T-cell (primary cell): Measurements from ENCODE around the gene FAM187B. TPM values are rescaled to one million over a fixed set of nuclear protein-coding genes. Genes with fewer than 3 reads are reported as not detected.

ENCODE experiments used
- ATAC-seq, 4 experiments: fragments of 200-7000 bp in 3 of 4; fragments of 150-1000 bp in 1 of 4; cut with Tn5 transposase; replicated peaks in 1 of 4; 1 replicate in 3 of 4; 2 replicates in 1 of 4; pipeline ENCODE4 v1.10.0; 2021; ENCODE audit warnings: moderate library complexity in 3 of 4, mild to moderate bottlenecking in 2 of 4, moderate number of reproducible peaks in 1 of 4
- CTCF ChIA-PET, 2 donors: fragments of 300-600 bp; sonication (Branson Sonifier 250); formaldehyde crosslinking; loops; one replicate each; lab custom pipeline; 2022; ENCODE audit warnings: antibody characterized with exemption in 2 of 2; lab: Charles Lee
- POLR2A ChIA-PET, 2 donors: fragments of 300-600 bp; sonication (Branson Sonifier 250); formaldehyde crosslinking; loops; one replicate each; lab custom pipeline; 2022; ENCODE audit warnings: antibody characterized with exemption in 2 of 2; lab: Charles Lee
- DNase-seq, 35 experiments: peaks; one replicate each; pipeline versions ENCODE4 v3.0.0 to v3.0.0-alpha.2; 2013 to 2023
- H3K27ac ChIP-seq: one replicate; pipeline ENCODE4 v1.5.1; 2013; ENCODE audit warnings: low read length
- H3K27me3 ChIP-seq, 2 experiments: replicated peaks in 1 of 2; 1 replicate in 1 of 2; 2 replicates in 1 of 2; pipeline versions ENCODE4 v1.6.1 to v1.7.0; 2013; ENCODE audit warnings: low read length in 1 of 2, mixed read lengths in 1 of 2; ENCODE audit not compliant: control insufficient read depth in 2 of 2, insufficient read depth in 2 of 2; ENCODE audit errors: extremely low read depth in 1 of 2
- H3K36me3 ChIP-seq, 2 donors: 1 replicate in 1 of 2; 2 replicates in 1 of 2; pipeline versions ENCODE4 v1.6.1 to v1.7.0; 2013; ENCODE audit warnings: low read length in 1 of 2; ENCODE audit not compliant: control insufficient read depth in 2 of 2, insufficient read depth in 1 of 2; ENCODE audit errors: extremely low read depth in 1 of 2
- H3K4me1 ChIP-seq, 2 experiments: 1 replicate in 1 of 2; 2 replicates in 1 of 2; pipeline versions ENCODE4 v1.6.1 to v1.7.0; 2013; ENCODE audit warnings: low read length in 2 of 2, mixed read lengths in 1 of 2; ENCODE audit not compliant: insufficient read depth in 2 of 2, control insufficient read depth in 1 of 2; ENCODE audit errors: extremely low read depth in 1 of 2
- H3K4me3 ChIP-seq, 2 donors: 1 replicate in 1 of 2; 2 replicates in 1 of 2; pipeline versions ENCODE4 v1.5.1 to v1.7.0; 2013; ENCODE audit warnings: mild to moderate bottlenecking in 2 of 2, low read length in 1 of 2, moderate library complexity in 1 of 2; ENCODE audit not compliant: control insufficient read depth in 1 of 2; ENCODE audit errors: extremely low read depth in 1 of 2
- H3K9me3 ChIP-seq: 2 replicates; pipeline ENCODE4 v1.7.0; 2013
- H3K27ac Mint-ChIP-seq, 2 donors: one replicate each; pipeline ENCODE4 v1.8.0; 2020 to 2021; ENCODE audit warnings: mild to moderate bottlenecking in 2 of 2, mixed read lengths in 2 of 2
- H3K27me3 Mint-ChIP-seq, 2 donors: one replicate each; pipeline ENCODE4 v1.8.0; 2021 to 2022; ENCODE audit warnings: mixed read lengths in 2 of 2
- H3K36me3 Mint-ChIP-seq: one replicate; pipeline ENCODE4 v1.8.0; 2021; ENCODE audit warnings: mixed read lengths
- H3K4me1 Mint-ChIP-seq, 3 donors: one replicate each; pipeline ENCODE4 v1.8.0; 2020 to 2022; ENCODE audit warnings: mixed read lengths in 3 of 3, mild to moderate bottlenecking in 1 of 3
- H3K4me3 Mint-ChIP-seq, 3 donors: one replicate each; pipeline ENCODE4 v1.8.0; 2020 to 2022; ENCODE audit warnings: mild to moderate bottlenecking in 3 of 3, mixed read lengths in 3 of 3, moderate library complexity in 3 of 3
- H3K9me3 Mint-ChIP-seq, 3 donors: one replicate each; pipeline ENCODE4 v1.8.0; 2020 to 2022; ENCODE audit warnings: mixed read lengths in 3 of 3
- WGBS: methylation state at CpG from one replicate; pipeline ENCODE4 v1.1.5; 2013; ENCODE audit warnings: missing lambda C conversion rate; ENCODE audit not compliant: insufficient coverage; 5-methylcytosine and 5-hydroxymethylcytosine counted together
- total RNA-seq, 35 experiments: library from RNA in 6 of 35; stranded (reverse) in 6 of 35; fragments of 120-200 nt in 1 of 35; gene quantifications; one replicate each; pipeline versions ENCODE4 v1.2.1 to v1.2.4 and lab custom pipeline; 2013 to 2026

The FAM187B gene
- total RNA-seq, 5 donors from 2014 or later (not counting 1 experiment from before 2014, with no cell fraction given) = not detected

- peak in 3 of 35 experiments; percentile 4 to 22 (median 12) for DNase-seq
Measured at GRCh38 chr19:35264268-35265125, 36.0 kb upstream of the FAM187B start.

DNA sequence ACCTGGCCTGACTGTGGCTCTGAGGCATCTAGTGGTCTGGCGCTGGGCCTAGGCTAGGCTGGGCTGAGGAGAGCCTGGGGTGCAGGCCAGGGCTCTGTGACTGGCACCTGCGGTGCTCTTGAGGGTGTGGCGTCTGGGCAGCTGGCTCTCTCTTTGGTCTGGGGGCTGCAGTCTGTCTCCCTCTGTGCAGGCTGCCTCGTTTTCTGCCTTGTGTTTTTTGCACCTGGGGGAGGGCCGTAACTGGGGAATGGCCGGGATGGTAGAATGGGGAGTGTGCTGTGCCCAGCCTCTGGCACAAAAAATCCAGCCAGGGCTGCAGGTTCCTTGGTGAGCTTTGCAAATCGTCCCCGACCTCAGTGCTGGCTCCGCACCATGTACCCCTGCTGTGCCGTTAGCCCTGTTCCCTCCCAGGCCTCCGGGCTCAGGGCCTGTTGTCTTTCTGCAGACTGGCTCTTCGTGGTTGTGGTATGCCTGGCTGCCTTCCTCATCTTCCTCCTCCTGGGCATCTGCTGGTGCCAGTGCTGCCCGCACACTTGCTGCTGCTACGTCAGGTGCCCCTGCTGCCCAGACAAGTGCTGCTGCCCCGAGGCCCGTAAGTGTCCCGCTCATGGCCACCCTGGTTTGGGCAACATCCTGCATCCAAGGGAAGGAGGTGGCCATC is 33.7 kb upstream of the FAM187B start:
- Mint-ChIP-seq H3K4me3 (no peak overlapping the region), H3K36me3 (peaks cover 7% of the 10 kb centered on the region), H3K27ac (peak overlapping the region in 1 of 2 donors; percentile 49), H3K4me1 (peaks cover 34 to 39% (median 38%) of the 10 kb centered on the region in 3 donors), H3K9me3 (no peaks in the 10 kb centered on the region), H3K27me3 (no peaks in the 10 kb centered on the region)
- H3K4me3 ChIP-seq = no peak overlapping the region
- peaks cover 5 to 39% of the 10 kb centered on the region in 2 experiments for H3K4me1 ChIP-seq
- no peak overlapping the region for H3K27ac ChIP-seq
- H3K9me3 ChIP-seq = no peaks in the 10 kb centered on the region
- no peaks in the 10 kb centered on the region for H3K27me3 ChIP-seq
- CTCF ChIA-PET = no interaction called here
- H3K36me3 ChIP-seq = peaks cover 0 to 16% of the 10 kb centered on the region in 2 donors
- ATAC-seq (no peak), DNase-seq (peak in 1 of 35 experiments; percentile 11)
- POLR2A ChIA-PET = no interaction called here
- 78% methylated on average over 17 of the region's 17 CpGs for whole genome bisulfite sequencing

More at GRCh38 chr19:35264268-35265125, 36.0 kb upstream of the FAM187B start:
- H3K4me3 Mint-ChIP-seq = no peak overlapping the region
- Histone ChIP-seq H3K27ac (no peak overlapping the region), H3K9me3 (no peaks in the 10 kb centered on the region), H3K36me3 (peaks cover 0 to 16% of the 10 kb centered on the region in 2 donors), H3K27me3 (no peaks in the 10 kb centered on the region), H3K4me1 (peaks cover 5 to 33% of the 10 kb centered on the region in 2 experiments), H3K4me3 (no peak overlapping the region)
- 80% methylated on average over 6 of the region's 7 CpGs for WGBS
- H3K27me3 Mint-ChIP-seq = no peaks in the 10 kb centered on the region
- H3K4me1 Mint-ChIP-seq = peaks cover 32 to 33% (median 32%) of the 10 kb centered on the region in 3 donors
- ChIA-PET CTCF (interaction anchor here in 1 of 2 donors (0.5 kb wide), 1 partner anchor 110 kb away, joined by 3 read pairs; no protein-coding TSS in a partner anchor), POLR2A (interaction anchor here in 1 of 2 donors (0.6 to 0.7 kb wide), 2 partner anchors 20 to 29 kb away, joined by 3 to 4 read pairs; no protein-coding TSS in a partner anchor)
- no peak for ATAC-seq
- no peaks in the 10 kb centered on the region for H3K9me3 Mint-ChIP-seq
- H3K36me3 Mint-ChIP-seq = peaks cover 7% of the 10 kb centered on the region
- peak overlapping the region; percentile 84 to 92 for H3K27ac Mint-ChIP-seq

DNA sequence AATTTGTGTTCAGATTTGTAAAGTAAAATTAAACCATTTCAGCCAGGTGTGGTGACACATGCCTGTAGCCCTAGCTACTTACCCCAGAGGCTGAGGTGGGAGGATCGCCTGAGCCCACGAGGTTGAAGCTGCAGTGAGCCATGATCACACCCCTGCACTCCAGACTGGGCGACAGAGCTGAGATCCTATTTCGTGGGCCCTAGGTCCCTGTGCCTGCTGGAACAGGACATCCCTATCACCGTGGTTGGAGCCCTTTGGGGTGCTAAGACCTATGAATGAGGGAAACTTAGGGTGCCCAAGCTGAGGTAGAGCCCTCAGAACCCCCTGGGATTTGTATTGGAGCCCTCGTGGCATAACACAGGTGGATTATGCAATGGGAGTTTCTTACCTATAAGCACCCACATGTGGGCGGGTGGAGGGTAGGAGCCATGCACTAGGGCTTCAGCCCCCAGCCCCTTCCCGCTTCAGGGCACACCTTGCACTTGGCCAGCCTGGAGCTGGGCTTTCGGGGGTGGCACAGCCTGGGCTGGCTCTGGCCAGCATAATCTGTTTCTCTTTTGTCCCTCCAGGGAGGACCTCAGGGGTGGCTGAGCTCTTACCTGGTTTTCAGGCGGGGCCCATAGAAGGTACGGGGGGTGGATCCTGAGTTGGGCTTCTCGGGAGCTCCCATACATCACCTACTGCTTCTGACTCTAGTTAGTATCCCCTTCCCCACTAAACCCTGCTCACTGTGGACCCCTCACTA is 33.0 kb upstream of the FAM187B start:
- Mint-ChIP-seq H3K27ac (peak overlapping the region in 1 of 2 donors; percentile 66), H3K36me3 (peaks cover 8% of the 10 kb centered on the region), H3K4me3 (no peak overlapping the region), H3K4me1 (peaks cover 40 to 46% (median 41%) of the 10 kb centered on the region in 3 donors), H3K27me3 (no peaks in the 10 kb centered on the region), H3K9me3 (no peaks in the 10 kb centered on the region)
- ChIA-PET CTCF (no interaction called here), POLR2A (interaction anchor here in 1 of 2 donors (0.6 kb wide), 1 partner anchor 11 kb away, joined by 3 read pairs; no protein-coding TSS in a partner anchor)
- no peak overlapping the region for H3K4me3 ChIP-seq
- DNase-seq (peak in 2 of 35 experiments; percentile 4 to 12), ATAC-seq (no peak)
- H3K36me3 ChIP-seq = peaks cover 0 to 16% of the 10 kb centered on the region in 2 donors
- WGBS = 74% methylated on average over 9 of the region's 12 CpGs
- H3K4me1 ChIP-seq = peaks cover 3 to 36% of the 10 kb centered on the region in 2 experiments
- H3K27ac ChIP-seq = no peak overlapping the region
- H3K9me3 ChIP-seq = no peaks in the 10 kb centered on the region
- no peaks in the 10 kb centered on the region for H3K27me3 ChIP-seq

DNA sequence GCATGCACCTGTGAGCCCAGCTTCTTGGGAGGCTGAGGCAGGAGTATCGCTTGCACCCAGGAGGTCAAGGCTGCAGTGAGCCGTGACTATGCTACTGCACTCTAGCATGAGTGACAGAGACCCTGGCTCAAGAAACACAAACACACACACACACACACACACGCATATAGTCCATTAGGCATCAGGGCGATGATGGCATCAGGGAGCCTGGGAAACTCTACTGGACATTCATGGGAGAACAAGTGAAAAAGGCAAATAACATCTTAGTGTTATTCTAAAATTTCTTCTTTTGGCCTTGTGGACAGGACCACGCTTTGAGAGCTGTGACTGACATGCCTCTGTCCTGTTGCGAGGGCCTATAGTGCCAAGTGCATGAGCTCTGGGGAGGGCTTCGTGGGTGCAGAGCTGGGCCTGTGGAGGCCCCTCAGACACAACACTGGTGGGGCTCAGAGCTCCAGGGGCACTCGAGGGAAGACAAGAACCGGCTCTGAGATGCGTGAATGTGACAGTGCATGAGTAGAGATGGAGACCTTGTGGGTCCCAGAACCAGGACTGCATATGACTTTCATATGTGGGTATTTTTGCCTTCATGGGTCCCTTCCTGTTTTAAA is 32.3 kb upstream of the FAM187B start:
- Mint-ChIP-seq H3K27me3 (no peaks in the 10 kb centered on the region), H3K36me3 (peaks cover 10% of the 10 kb centered on the region), H3K4me3 (no peak overlapping the region), H3K4me1 (peaks cover 37 to 43% (median 37%) of the 10 kb centered on the region in 3 donors), H3K9me3 (no peaks in the 10 kb centered on the region), H3K27ac (peak overlapping the region; percentile 46 to 48)
- no peak for ATAC-seq
- Histone ChIP-seq H3K4me3 (no peak overlapping the region), H3K4me1 (peaks cover under 1 to 28% of the 10 kb centered on the region in 2 experiments), H3K27ac (no peak overlapping the region), H3K27me3 (no peaks in the 10 kb centered on the region), H3K36me3 (peaks cover 0 to 11% of the 10 kb centered on the region in 2 donors), H3K9me3 (no peaks in the 10 kb centered on the region)
- WGBS = 81% methylated on average over 7 of the region's 10 CpGs
- CTCF ChIA-PET = interaction anchor here in 1 of 2 donors (0.6 kb wide), 1 partner anchor 72 kb away, joined by 6 read pairs; no protein-coding TSS in a partner anchor
- peak in 3 of 35 experiments; percentile 1 to 14 (median 10) for DNase-seq
- POLR2A ChIA-PET = no interaction called here

GRCh38 chr19:35257113-35257461 is 28.5 kb upstream of the FAM187B start:
- H3K27me3 ChIP-seq = no peaks in the 10 kb centered on the region
- DNase-seq (peak in 2 of 35 experiments; percentile 4 to 11), ATAC-seq (no peak)
- no peaks in the 10 kb centered on the region for H3K27me3 Mint-ChIP-seq
- no peaks in the 10 kb centered on the region for H3K9me3 Mint-ChIP-seq
- CTCF ChIA-PET = interaction anchor here (0.5 to 1.0 kb wide), 3 partner anchors 13 to 70 kb away, joined by 3 to 4 read pairs (median 3); no protein-coding TSS in a partner anchor
- H3K4me3 Mint-ChIP-seq = peak overlapping the region in 1 of 3 donors; percentile 17
- H3K9me3 ChIP-seq = no peaks in the 10 kb centered on the region
- H3K36me3 ChIP-seq = peaks cover 0 to 8% of the 10 kb centered on the region in 2 donors
- peak overlapping the region; percentile 11 to 80 for H3K27ac Mint-ChIP-seq
- POLR2A ChIA-PET = no interaction called here
- H3K4me3 ChIP-seq = no peak overlapping the region
- H3K4me1 Mint-ChIP-seq = peaks cover 31 to 43% (median 33%) of the 10 kb centered on the region in 3 donors
- H3K27ac ChIP-seq = no peak overlapping the region
- 93% methylated on average over 7 of the region's 9 CpGs for WGBS
- peaks cover 0 to 16% of the 10 kb centered on the region in 2 experiments for H3K4me1 ChIP-seq
- H3K36me3 Mint-ChIP-seq = peaks cover 10% of the 10 kb centered on the region
